ENCODE data around the gene LRRC4B.
A peak's percentile ranks its signal among the peaks of the same experiment; 100 is the strongest.

DNA sequence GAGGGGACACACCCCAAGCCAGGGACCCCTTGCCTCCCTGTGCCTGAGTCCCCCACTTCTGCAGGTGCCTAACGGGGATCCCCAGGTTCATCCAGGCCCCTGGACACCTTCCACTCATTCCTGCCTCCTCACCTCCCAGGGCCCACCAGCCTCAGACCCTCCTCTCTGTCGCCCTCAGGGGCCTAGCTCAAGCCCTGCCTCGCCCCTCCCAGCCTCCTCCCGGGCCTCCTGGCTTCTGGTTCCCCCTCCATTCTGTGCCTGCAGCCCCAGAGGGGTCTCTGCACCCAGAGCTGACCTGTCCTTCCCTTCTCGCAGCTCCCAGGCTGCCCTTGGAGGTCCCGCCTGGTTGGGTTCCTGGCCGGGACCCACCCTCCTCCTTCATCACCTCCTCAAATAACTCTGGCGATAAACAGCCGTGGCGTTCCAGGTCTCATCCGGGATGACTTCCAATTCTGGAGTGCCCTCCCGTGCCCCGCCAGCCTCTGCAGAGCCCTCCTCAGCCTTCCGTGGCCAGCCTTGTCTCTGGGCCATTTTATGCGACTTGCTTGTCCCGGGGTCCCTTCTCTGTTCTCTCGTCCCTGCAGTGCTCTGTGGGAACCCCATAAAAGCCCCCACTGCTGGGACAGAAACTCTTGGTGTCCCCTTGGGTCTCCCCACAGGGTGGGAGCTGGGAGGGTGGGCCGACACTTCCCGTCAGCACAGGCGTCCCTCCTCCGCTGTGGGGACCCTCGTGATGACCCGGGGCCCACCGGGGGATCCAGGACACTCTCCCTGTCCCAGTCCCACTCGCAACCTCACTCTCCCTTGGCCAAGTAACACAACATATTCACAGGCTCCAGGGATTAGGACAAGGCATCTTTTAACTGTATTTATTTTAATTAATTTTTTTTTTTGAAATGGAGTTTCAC lies 66.4 kb downstream of the LRRC4B start:
- TF ChIP-seq, protein P1, sequence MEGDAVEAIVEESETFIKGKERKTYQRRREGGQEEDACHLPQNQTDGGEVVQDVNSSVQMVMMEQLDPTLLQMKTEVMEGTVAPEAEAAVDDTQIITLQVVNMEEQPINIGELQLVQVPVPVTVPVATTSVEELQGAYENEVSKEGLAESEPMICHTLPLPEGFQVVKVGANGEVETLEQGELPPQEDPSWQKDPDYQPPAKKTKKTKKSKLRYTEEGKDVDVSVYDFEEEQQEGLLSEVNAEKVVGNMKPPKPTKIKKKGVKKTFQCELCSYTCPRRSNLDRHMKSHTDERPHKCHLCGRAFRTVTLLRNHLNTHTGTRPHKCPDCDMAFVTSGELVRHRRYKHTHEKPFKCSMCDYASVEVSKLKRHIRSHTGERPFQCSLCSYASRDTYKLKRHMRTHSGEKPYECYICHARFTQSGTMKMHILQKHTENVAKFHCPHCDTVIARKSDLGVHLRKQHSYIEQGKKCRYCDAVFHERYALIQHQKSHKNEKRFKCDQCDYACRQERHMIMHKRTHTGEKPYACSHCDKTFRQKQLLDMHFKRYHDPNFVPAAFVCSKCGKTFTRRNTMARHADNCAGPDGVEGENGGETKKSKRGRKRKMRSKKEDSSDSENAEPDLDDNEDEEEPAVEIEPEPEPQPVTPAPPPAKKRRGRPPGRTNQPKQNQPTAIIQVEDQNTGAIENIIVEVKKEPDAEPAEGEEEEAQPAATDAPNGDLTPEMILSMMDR (IDR thresholded peaks at IDR 0.05 in 4 of 5, conservative IDR thresholded peaks at IDR 0.05 in 1 of 5): no peak
- peak; percentile 46 to 75 for TF ChIP-seq POLR2A (IDR thresholded peaks at IDR 0.05)

Measured in gastrocnemius medialis (tissue), 4 donors.